K562 (cell line): ENCODE results near the gene TTLL12. TPM values are rescaled to one million over a fixed set of nuclear protein-coding genes. Genes with fewer than 3 reads are reported as not detected.

Experiments used
- ATAC-seq: fragments of 200-7000 bp; cut with Tn5 transposase; 3 replicates; pipeline ENCODE4 v1.9.1; 2020; ENCODE audit warnings: moderate library complexity
- BruUV-seq: library from RNA; stranded (reverse); fragments of 400-500 nt; replicated peaks from 2 replicates; lab custom pipeline; 2021; lab: Mats Ljungman, UMichigan
- CTCF ChIA-PET: fragments of 300-600 bp; formaldehyde crosslinking; extraction: SDS; loops from one replicate; lab custom pipeline; 2021; ENCODE audit warnings: low intra/inter-chr PET ratio; lab: Yijun Ruan, JAX
- POLR2A ChIA-PET: fragments of 300-600, 350-650 bp; sonication (Branson Sonifier 250); formaldehyde crosslinking; extraction: SDS; loops from one replicate; lab custom pipeline; 2021; ENCODE audit warnings: antibody characterized with exemption, inconsistent platforms; lab: Yijun Ruan, JAX
- DNase-seq, 4 experiments: peaks; one replicate each; pipeline versions ENCODE4 v3.0.0 to v3.0.0-alpha.2; 2011 to 2018; ENCODE audit warnings: low spot score in 3 of 4, mixed read lengths in 3 of 4; ENCODE audit errors: extremely low read depth in 1 of 4
- FAIRE-seq: peaks from 2 replicates; lab custom pipeline; 2011; peaks lifted over from hg19 to GRCh38; lab: Jason Lieb, UNC
- H2AFZ ChIP-seq: 2 replicates; pipeline ENCODE4 v1.6.0; 2011; ENCODE audit warnings: low read depth, low read length, control low read depth, inconsistent platforms
- H3K27ac ChIP-seq: fragments of 200-600 bp; 3 replicates; pipeline ENCODE4 v1.8.0; 2011; ENCODE audit warnings: low read depth, mild to moderate bottlenecking, control low read depth, inconsistent platforms, low read length, moderate library complexity, mixed read lengths; ENCODE audit errors: extremely low read depth
- H3K27me3 ChIP-seq, 2 experiments: fragments of 300-600 bp in 1 of 2; 2 replicates in 1 of 2; 3 replicates in 1 of 2; pipeline versions ENCODE4 v1.6.0 to v1.8.0; 2011; ENCODE audit warnings: inconsistent platforms in 2 of 2, low read length in 2 of 2, mild to moderate bottlenecking in 1 of 2, mixed read lengths in 1 of 2, moderate library complexity in 1 of 2; ENCODE audit not compliant: control insufficient read depth in 2 of 2, insufficient read depth in 2 of 2
- H3K36me3 ChIP-seq: fragments of 300-600 bp; 3 replicates; pipeline ENCODE4 v1.8.0; 2011; ENCODE audit warnings: mild to moderate bottlenecking, low read length, inconsistent platforms; ENCODE audit not compliant: control insufficient read depth, insufficient read depth
- H3K4me1 ChIP-seq, 2 experiments: fragments of 200-600 bp in 1 of 2; replicated peaks in 1 of 2; 2 replicates in 1 of 2; 3 replicates in 1 of 2; pipeline versions ENCODE4 v1.5.1 to v1.8.0; 2011; ENCODE audit warnings: inconsistent platforms in 2 of 2, low read length in 2 of 2, mild to moderate bottlenecking in 1 of 2, mixed read lengths in 1 of 2, moderate library complexity in 1 of 2; ENCODE audit not compliant: control insufficient read depth in 2 of 2, insufficient read depth in 2 of 2
- H3K4me2 ChIP-seq: 2 replicates; pipeline ENCODE4 v1.6.1; 2011; ENCODE audit warnings: low read length, control low read depth, inconsistent platforms, mixed read lengths; ENCODE audit not compliant: insufficient read depth
- H3K4me3 ChIP-seq: fragments of 200-600 bp; sonication (generic), shearing (Covaris generic); 2 replicates; pipeline ENCODE4 v1.5.1; 2016; ENCODE audit warnings: control low read depth, inconsistent platforms
- H3K79me2 ChIP-seq: fragments of 200-600 bp; 3 replicates; pipeline ENCODE4 v1.8.0; 2011; ENCODE audit warnings: low read length, inconsistent platforms; ENCODE audit not compliant: control insufficient read depth, insufficient read depth
- H3K9ac ChIP-seq, 2 experiments: 2 replicates each; pipeline versions ENCODE4 v1.6.0 to v1.6.1; 2011; ENCODE audit warnings: low read depth in 2 of 2, low read length in 2 of 2, control low read depth in 1 of 2, inconsistent platforms in 1 of 2, mild to moderate bottlenecking in 1 of 2, mixed read lengths in 1 of 2; ENCODE audit not compliant: insufficient read depth in 1 of 2
- H3K9me1 ChIP-seq: one replicate; pipeline ENCODE4 v1.6.0; 2011; ENCODE audit warnings: inconsistent platforms, mild to moderate bottlenecking, low read length, moderate library complexity; ENCODE audit not compliant: control insufficient read depth, insufficient read depth
- H3K9me3 ChIP-seq: replicated peaks from 2 replicates; pipeline ENCODE4 v1.5.1; 2011; ENCODE audit warnings: low read depth, low read length, inconsistent platforms; ENCODE audit not compliant: control insufficient read depth, insufficient read depth
- H4K20me1 ChIP-seq: replicated peaks from 2 replicates; pipeline ENCODE4 v1.6.1; 2011; ENCODE audit warnings: low read length, inconsistent platforms, mixed read lengths; ENCODE audit not compliant: control insufficient read depth, insufficient read depth
- CHD1 ChIP-seq: fragments of 200-600 bp; sonication (generic); IDR thresholded peaks from one replicate; pipeline ENCODE4 v1.6.1; 2012; ENCODE audit warnings: mild to moderate bottlenecking, moderate library complexity, low read length, inconsistent platforms
- CTBP1 ChIP-seq: fragments of 450-650 bp; IDR thresholded peaks from 2 replicates; pipeline ENCODE4 v1.6.1; 2016; ENCODE audit warnings: borderline replicate concordance
- MIER1 ChIP-seq: fragments of 450-650 bp; IDR thresholded peaks from 2 replicates; pipeline ENCODE4 v1.6.1; 2016; ENCODE audit warnings: antibody characterized with exemption, mild to moderate bottlenecking, low read depth
- MYC ChIP-seq, 2 experiments: fragments of 250-450 bp in 1 of 2; sonication (Bioruptor Pico) in 1 of 2; IDR thresholded peaks; 2 replicates each; pipeline versions ENCODE4 v1.5.1 to v1.6.1; 2012 to 2021; ENCODE audit warnings: low read depth in 2 of 2, borderline replicate concordance in 1 of 2, improper control_type of control experiment in 1 of 2, low read length in 1 of 2, mild to moderate bottlenecking in 1 of 2, moderate library complexity in 1 of 2
- RBM14 ChIP-seq: fragments of 200-400 bp; formaldehyde crosslinking; IDR thresholded peaks from 2 replicates; pipeline ENCODE4 v1.6.1; 2018; ENCODE audit warnings: low read depth, mild to moderate bottlenecking, low read length, moderate library complexity, borderline replicate concordance; ENCODE audit not compliant: insufficient read depth
- SAP30 ChIP-seq: fragments of 200-600 bp; sonication (generic); IDR thresholded peaks from 2 replicates; pipeline ENCODE4 v1.6.1; 2012; ENCODE audit warnings: borderline replicate concordance, low read depth, mild to moderate bottlenecking, moderate library complexity, low read length, control low read depth, inconsistent platforms; ENCODE audit not compliant: insufficient read depth, poor library complexity, severe bottlenecking
- TAF7 ChIP-seq: fragments of 450-650 bp; IDR thresholded peaks from 2 replicates; pipeline ENCODE4 v1.6.1; 2016; ENCODE audit warnings: missing genetic modification characterization, missing compliant biosample characterization
- U2AF1 ChIP-seq: fragments of 200-400 bp; formaldehyde crosslinking; optimal IDR thresholded peaks from 2 replicates; pipeline ENCODE3; 2017; ENCODE audit warnings: mild to moderate bottlenecking, low read depth, low read length, moderate library complexity
- ZFP36 ChIP-seq: fragments of 150-350 bp; IDR thresholded peaks from 2 replicates; pipeline ENCODE4 v1.6.1; 2018; ENCODE audit warnings: low read length, low read depth; ENCODE audit not compliant: partially characterized antibody
- ZNF165 ChIP-seq: fragments of 250-450 bp; sonication (Bioruptor Pico); IDR thresholded peaks from 2 replicates; pipeline ENCODE4 v1.4.0; 2020; ENCODE audit warnings: borderline replicate concordance
- ZNF444 ChIP-seq: fragments of 250-450 bp; sonication (Bioruptor Pico); IDR thresholded peaks from 2 replicates; pipeline ENCODE4 v1.4.0; 2020; ENCODE audit warnings: mild to moderate bottlenecking, moderate library complexity
- WGBS: fragments of 100-300 bp; shearing (Covaris generic); methylation state at CpG from one replicate; pipeline ENCODE4 v1.1.6; 2016; ENCODE audit warnings: low coverage, mixed read lengths; ENCODE audit not compliant: insufficient coverage; ENCODE audit errors: missing lambda C conversion rate; 5-methylcytosine and 5-hydroxymethylcytosine counted together
- in situ Hi-C: fragments of 300-500 bp; cut with MboI; formaldehyde crosslinking; loops from 4 replicates; pipeline ENCODE4 v1.15.0; 2018; ENCODE audit warnings: inconsistent platforms, mixed read lengths
- intact Hi-C: fragments of 100-400 bp; cut with micrococcal nuclease; formaldehyde crosslinking; loops from 2 replicates; pipeline ENCODE4 v1.14.2; 2022
- polyA plus RNA-seq, 8 experiments: library from polyadenylated mRNA; depleted of rRNA in 4 of 8; stranded (reverse) in 5 of 8; unstranded in 3 of 8; fragments of >200 nt; fragmentation: Nextera tagmentation in 2 of 8; fragmentation: Illumina TruSeq in 1 of 8; extraction: Ambion mirVana in 2 of 8; extraction: Trizol in 1 of 8; gene quantifications; 2 replicates each; pipeline versions ENCODE4 v1.2.1 to v1.2.3, GENCODE V29; 2011 to 2014; ENCODE audit warnings: inconsistent platforms in 1 of 8, missing spikeins in 1 of 8
- total RNA-seq, 7 experiments: library from RNA; depleted of rRNA in 6 of 7; stranded (reverse); fragments of >200 nt in 6 of 7; fragmentation: Illumina TruSeq in 2 of 7; extraction: Trizol in 2 of 7; gene quantifications; 2 replicates each; pipeline versions ENCODE4 v1.2.1 to v1.2.3, GENCODE V29; 2011 to 2021; ENCODE audit warnings: low replicate concordance in 1 of 7
- TF ChIP-seq, protein P1 (sequence below): fragments of 450-650 bp; IDR thresholded peaks from 2 replicates; pipeline ENCODE4 v1.6.1; 2016; ENCODE audit warnings: mild to moderate bottlenecking

Gene TTLL12
- total and polyA plus RNA-seq, 9 of the 15 experiments (the other 6 are each of a cell fraction or from before 2014, with no cell fraction given): 1.3 to 128 (median 43.0) TPM

DNA sequence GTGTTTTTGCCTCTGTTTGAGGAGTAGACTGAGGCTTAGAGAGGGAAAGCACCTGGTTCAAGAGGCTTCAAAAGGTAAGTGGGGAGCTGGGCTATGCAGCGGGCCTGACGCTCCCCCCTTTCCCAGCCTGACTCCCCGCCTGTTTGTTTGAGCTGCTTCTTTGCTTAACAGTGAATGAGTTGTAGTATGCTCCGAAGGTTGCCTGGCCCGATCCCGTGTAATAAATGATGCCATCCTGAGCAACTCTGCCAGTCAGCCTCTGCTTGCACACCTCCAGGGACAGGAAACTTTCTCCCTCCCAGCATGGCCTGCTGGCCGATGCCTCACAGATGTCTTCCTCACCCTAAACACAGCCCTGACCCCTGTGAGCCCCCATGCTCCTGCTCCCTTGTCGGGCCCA lies 45.5 kb upstream of the TTLL12 start (continued):
- TF ChIP-seq, protein P1, sequence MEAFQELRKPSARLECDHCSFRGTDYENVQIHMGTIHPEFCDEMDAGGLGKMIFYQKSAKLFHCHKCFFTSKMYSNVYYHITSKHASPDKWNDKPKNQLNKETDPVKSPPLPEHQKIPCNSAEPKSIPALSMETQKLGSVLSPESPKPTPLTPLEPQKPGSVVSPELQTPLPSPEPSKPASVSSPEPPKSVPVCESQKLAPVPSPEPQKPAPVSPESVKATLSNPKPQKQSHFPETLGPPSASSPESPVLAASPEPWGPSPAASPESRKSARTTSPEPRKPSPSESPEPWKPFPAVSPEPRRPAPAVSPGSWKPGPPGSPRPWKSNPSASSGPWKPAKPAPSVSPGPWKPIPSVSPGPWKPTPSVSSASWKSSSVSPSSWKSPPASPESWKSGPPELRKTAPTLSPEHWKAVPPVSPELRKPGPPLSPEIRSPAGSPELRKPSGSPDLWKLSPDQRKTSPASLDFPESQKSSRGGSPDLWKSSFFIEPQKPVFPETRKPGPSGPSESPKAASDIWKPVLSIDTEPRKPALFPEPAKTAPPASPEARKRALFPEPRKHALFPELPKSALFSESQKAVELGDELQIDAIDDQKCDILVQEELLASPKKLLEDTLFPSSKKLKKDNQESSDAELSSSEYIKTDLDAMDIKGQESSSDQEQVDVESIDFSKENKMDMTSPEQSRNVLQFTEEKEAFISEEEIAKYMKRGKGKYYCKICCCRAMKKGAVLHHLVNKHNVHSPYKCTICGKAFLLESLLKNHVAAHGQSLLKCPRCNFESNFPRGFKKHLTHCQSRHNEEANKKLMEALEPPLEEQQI: no peak
- TF ChIP-seq SAP30: no peak
- no peak for TF ChIP-seq ZFP36
- TF ChIP-seq CHD1: no peak
- TF ChIP-seq, all 486 proteins: peak for 0

DNA sequence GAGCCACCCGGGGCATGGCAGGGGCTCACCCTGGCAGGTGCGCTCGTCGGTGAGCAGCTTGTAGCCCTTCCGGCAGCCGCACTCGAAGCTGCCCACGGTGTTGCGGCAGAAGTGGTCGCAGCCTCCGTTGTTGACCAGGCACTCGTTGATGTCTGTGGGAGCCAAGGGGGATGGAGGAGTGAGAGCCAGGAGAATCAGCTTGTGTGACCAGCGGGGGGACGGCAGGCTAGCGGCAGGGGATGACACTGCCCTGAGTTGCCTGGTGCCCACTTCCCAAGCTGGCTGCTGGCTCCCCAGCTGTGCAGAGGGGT lies 44.7 kb upstream of the TTLL12 start:
- Histone ChIP-seq H3K36me3 (no peaks in the 10 kb centered on the region), H3K4me1 (peaks cover 0 to 36% of the 10 kb centered on the region in 2 experiments; a peak in 2 of 5 replicates), H3K27ac (no peak overlapping the region), H3K9ac (no peak overlapping the region), H2AFZ (no peak overlapping the region), H3K79me2 (no peaks in the 10 kb centered on the region), H3K9me3 (no peaks in the 10 kb centered on the region), H3K4me2 (no peak overlapping the region), H3K27me3 (peaks cover 0 to 34% of the 10 kb centered on the region in 2 experiments; a peak in 2 of 5 replicates), H3K9me1 (no peaks in the 10 kb centered on the region), H4K20me1 (peaks cover 4% of the 10 kb centered on the region; the same call in 1 of the 2 replicates), H3K4me3 (no peak overlapping the region)
- in situ Hi-C loops: no loop called here
- POLR2A ChIA-PET: interaction anchor here (0.6 to 1.3 kb wide), 2 partner anchors 12 to 682 kb away, joined by 3 to 4 read pairs; no protein-coding TSS in a partner anchor
- no peak for ATAC-seq
- intact Hi-C loops: loop anchor here (1.0 to 5.0 kb wide), 3 partner anchors 41 to 154 kb away; no protein-coding TSS in a partner anchor
- CTCF ChIA-PET: interaction anchor here (0.8 to 2.6 kb wide), 4 partner anchors 42 to 156 kb away, joined by 3 to 21 read pairs (median 10); no protein-coding TSS in a partner anchor
- no peak for FAIRE-seq
- BruUV-seq: no TSS peak
- 55% methylated on average over 9 of the region's 15 CpGs for WGBS
- no peak for DNase-seq
- TF ChIP-seq MIER1 (no peak), ZNF165 (CRISPR knock-in tag) (no peak), RBM14 (no peak), MYC (IDR thresholded peaks at IDR 0.05; ENCODE audit: low read depth, low read length) (no peak), MYC (CRISPR knock-in tag; IDR thresholded peaks at IDR 0.05; ENCODE audit: borderline replicate concordance, low read depth) (no peak), U2AF1 (no peak), TAF7 (no peak), ZNF444 (no peak), CTBP1 (no peak)
